ENCODE data around the gene GRB10. TPM values are rescaled to one million over a fixed set of nuclear protein-coding genes. Genes with fewer than 3 reads are reported as not detected.

Gene GRB10
- total RNA-seq, 1 experiment from 2014 or later, result 68.2 TPM

- Mint-ChIP-seq H3K27ac (ENCODE audit: low read depth, unreplicated experiment) (no peak overlapping the region), H3K4me1 (ENCODE audit: insufficient read depth, unreplicated experiment) (no peaks in the 10 kb centered on the region), H3K9me3 (ENCODE audit: unreplicated experiment) (no peaks in the 10 kb centered on the region), H3K27me3 (ENCODE audit: insufficient read depth, unreplicated experiment) (no peaks in the 10 kb centered on the region), H3K4me3 (ENCODE audit: unreplicated experiment) (no peak overlapping the region), H3K36me3 (ENCODE audit: insufficient read depth, unreplicated experiment) (peaks cover 16% of the 10 kb centered on the region)
- ChIA-PET CTCF (interaction anchor here (0.9 to 3.2 kb wide), 3 partner anchors 10 to 56 kb away, joined by 3 to 24 read pairs (median 3); no protein-coding TSS in a partner anchor), POLR2A (no interaction called here)
- TF ChIP-seq CTCF (IDR thresholded peaks at IDR 0.05; ENCODE audit: unreplicated experiment), result no peak
- intact Hi-C loops (cut with micrococcal nuclease), result no loop called here
- DNase-seq (ENCODE audit: unreplicated experiment), result no peak
- no TSS peak for BruUV-seq (replicated peaks)
These were observed 159.9 kb downstream of the GRB10 start for GRCh38 chr7:50622821-50623220.

- no peaks in the 10 kb centered on the region for H3K27me3 Mint-ChIP-seq (ENCODE audit: insufficient read depth, unreplicated experiment)
- H3K9me3 Mint-ChIP-seq (ENCODE audit: unreplicated experiment), result no peaks in the 10 kb centered on the region
- BruUV-seq (replicated peaks), result no TSS peak
- ChIA-PET CTCF (interaction anchor here (1.0 to 3.2 kb wide), 3 partner anchors 10 to 154 kb away, joined by 3 to 24 read pairs (median 4); no protein-coding TSS in a partner anchor), POLR2A (no interaction called here)
- intact Hi-C loops (cut with micrococcal nuclease), result no loop called here
- TF ChIP-seq CTCF (IDR thresholded peaks at IDR 0.05; ENCODE audit: unreplicated experiment), result no peak
- DNase-seq (ENCODE audit: unreplicated experiment), result no peak
- peaks cover 16% of the 10 kb centered on the region for H3K36me3 Mint-ChIP-seq (ENCODE audit: insufficient read depth, unreplicated experiment)
- no peak overlapping the region for H3K27ac Mint-ChIP-seq (ENCODE audit: low read depth, unreplicated experiment)
- H3K4me3 Mint-ChIP-seq (ENCODE audit: unreplicated experiment), result no peak overlapping the region
- H3K4me1 Mint-ChIP-seq (ENCODE audit: insufficient read depth, unreplicated experiment), result no peaks in the 10 kb centered on the region
These were observed 160.7 kb downstream of the GRB10 start for GRCh38 chr7:50621973-50622490.

DNA sequence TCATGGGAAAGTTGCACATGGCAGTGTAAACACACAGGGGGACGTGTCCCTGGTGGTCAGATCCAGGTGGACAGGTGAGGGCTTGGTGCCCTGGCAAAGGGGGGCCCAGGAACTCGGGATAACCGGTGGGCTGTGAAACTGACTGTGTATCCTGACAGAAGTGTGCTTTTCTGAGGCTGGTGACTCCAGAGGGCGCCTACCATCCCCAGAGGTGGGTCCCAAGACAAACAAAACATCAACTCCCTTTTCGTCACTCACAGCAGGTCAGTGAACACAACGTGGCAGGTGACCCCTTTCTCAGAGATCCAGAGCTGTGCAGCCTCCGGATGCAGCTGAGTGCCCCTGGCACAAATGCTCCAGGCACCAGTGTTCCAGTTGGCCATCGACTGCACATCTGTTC is 161.5 kb downstream of the GRB10 start:
- no peaks in the 10 kb centered on the region for H3K9me3 Mint-ChIP-seq (ENCODE audit: unreplicated experiment)
- CTCF ChIA-PET, result interaction anchor here (1.2 kb wide), 1 partner anchor 153 kb away, joined by 4 read pairs; no protein-coding TSS in a partner anchor
- BruUV-seq (replicated peaks), result no TSS peak

DNA sequence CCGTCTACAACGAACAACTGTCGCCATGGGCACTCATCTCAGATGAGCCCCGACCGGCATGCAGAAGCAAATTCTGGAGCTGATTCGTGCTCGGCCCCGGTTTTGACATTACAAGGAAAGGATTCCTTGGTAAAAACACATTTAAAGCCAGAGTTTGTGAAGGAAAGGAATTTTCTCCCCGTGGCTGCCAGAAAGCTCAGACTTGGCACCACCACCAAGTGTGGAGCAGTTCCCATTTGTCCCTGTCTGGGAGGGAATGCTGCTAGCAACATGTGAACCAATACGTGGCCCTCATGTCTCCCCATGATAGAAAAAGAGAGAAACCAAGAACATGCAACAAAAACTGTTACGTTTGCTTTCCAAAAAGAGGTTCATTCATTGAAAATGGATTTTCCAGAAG is 162.3 kb downstream of the GRB10 start:
- Mint-ChIP-seq H3K36me3 (ENCODE audit: insufficient read depth, unreplicated experiment) (peaks cover 24% of the 10 kb centered on the region), H3K4me1 (ENCODE audit: insufficient read depth, unreplicated experiment) (no peaks in the 10 kb centered on the region), H3K9me3 (ENCODE audit: unreplicated experiment) (no peaks in the 10 kb centered on the region), H3K27me3 (ENCODE audit: insufficient read depth, unreplicated experiment) (no peaks in the 10 kb centered on the region), H3K27ac (ENCODE audit: low read depth, unreplicated experiment) (no peak overlapping the region), H3K4me3 (ENCODE audit: unreplicated experiment) (no peak overlapping the region)
- no TSS peak for BruUV-seq (replicated peaks)
- ChIA-PET POLR2A (no interaction called here), CTCF (interaction anchor here (0.7 to 1.1 kb wide), 2 partner anchors 9 to 693 kb away, joined by 3 to 4 read pairs; no protein-coding TSS in a partner anchor)
- no peak for DNase-seq (ENCODE audit: unreplicated experiment)
- intact Hi-C loops (cut with micrococcal nuclease), result no loop called here
- TF ChIP-seq CTCF (IDR thresholded peaks at IDR 0.05; ENCODE audit: unreplicated experiment), result no peak

More for the DNA sequence above, 161.5 kb downstream of the GRB10 start:
- H3K4me3 Mint-ChIP-seq (ENCODE audit: unreplicated experiment), result no peak overlapping the region
- H3K4me1 Mint-ChIP-seq (ENCODE audit: insufficient read depth, unreplicated experiment), result no peaks in the 10 kb centered on the region
- POLR2A ChIA-PET, result no interaction called here
- H3K36me3 Mint-ChIP-seq (ENCODE audit: insufficient read depth, unreplicated experiment), result peaks cover 19% of the 10 kb centered on the region
- no peak for TF ChIP-seq CTCF (IDR thresholded peaks at IDR 0.05; ENCODE audit: unreplicated experiment)
- intact Hi-C loops (cut with micrococcal nuclease), result no loop called here
- DNase-seq (ENCODE audit: unreplicated experiment), result no peak
- H3K27me3 Mint-ChIP-seq (ENCODE audit: insufficient read depth, unreplicated experiment), result no peaks in the 10 kb centered on the region
- no peak overlapping the region for H3K27ac Mint-ChIP-seq (ENCODE audit: low read depth, unreplicated experiment)
